ENCODE measurements around the gene SLC12A2.
A peak's percentile ranks its signal among the peaks of the same experiment; 100 is the strongest.

SLC12A2 gene

DNA sequence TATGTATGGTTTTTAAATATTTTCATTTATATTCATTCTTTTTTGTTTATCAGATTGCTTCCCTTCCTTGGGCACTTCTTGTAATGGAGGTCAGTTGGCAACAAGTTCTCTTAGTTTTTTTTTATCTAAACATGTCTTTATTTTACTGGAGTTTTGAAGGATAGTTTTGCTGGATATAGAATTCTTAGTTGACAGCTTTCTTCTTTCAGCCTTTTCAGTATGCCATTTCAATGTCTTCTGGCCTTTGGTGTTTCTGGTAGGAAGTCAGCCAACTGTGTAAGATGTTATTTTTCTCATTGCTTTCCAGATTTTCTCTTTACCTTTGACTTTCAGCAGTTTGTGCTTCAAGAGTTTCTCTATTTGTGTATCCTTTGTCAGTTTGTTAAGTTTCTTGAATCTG lies 14.2 kb downstream of the SLC12A2 start:
- DNase-seq = peak; percentile 35

- DNase-seq = no peak
Measured at GRCh38 chr5:128099944-128100343, 16.4 kb downstream of the SLC12A2 start.

GRCh38 chr5:128100860-128101557 lies 17.4 kb downstream of the SLC12A2 start:
- DNase-seq = no peak

DNA sequence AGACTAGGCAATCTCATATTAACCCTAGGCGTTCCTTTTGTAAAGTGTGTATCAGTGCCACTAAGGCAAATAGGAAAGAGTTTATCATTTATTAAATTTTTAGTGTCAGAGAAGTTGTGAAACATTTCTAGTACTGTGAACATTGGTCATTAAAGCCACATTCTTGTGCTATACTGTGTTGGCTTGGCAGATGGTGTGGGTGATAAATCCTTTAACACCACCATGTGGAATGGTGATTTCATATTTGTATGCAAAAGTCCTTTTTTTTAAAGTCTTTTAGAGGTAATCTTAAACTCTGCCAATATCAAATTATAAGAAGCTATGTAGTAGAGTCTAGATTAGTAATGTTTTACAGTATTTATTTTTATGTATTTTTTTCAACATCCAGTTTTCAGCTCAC lies 18.1 kb downstream of the SLC12A2 start:
- DNase-seq = no peak

DNA sequence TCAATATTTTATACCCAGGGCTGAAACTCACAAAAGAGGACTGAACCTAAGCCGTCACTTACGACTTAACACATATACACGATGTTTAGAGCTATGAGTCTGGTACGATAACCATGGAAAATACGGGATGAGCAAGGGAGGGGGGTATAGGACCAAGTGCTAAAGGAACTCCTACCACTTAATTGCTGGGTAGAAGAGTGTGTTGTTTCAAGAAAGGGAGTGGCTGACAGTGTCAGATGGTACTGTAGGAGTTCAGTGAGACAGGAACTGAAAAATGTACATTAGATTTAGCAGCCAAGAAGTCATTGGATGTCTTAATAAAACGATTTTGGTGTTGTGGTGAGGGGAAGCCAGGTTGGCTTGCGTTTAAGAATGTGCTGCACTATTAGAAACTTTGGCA lies 21.6 kb downstream of the SLC12A2 start:
- DNase-seq = no peak

GRCh38 chr5:128109138-128109537 lies 25.6 kb downstream of the SLC12A2 start:
- no peak for DNase-seq

DNA sequence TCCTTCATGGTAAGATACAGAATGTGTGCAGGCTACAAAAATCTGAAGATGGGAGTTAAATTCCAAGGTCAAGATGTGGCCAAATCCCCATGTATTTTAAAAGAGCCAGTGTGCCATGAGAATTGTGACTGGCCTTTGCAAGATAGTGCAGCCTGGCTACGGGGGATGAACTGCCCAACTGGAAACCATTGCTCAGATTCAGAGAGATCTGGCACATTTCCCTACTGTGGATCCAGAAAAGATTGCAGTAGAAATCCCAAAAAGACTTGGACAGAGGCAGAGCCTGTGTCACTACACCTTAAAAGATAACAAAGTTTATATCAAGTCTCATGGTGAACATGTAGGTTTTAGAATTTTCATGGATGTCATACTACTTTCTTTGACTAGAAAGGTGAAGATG lies 26.2 kb downstream of the SLC12A2 start:
- DNase-seq = no peak

- no peak for DNase-seq
Measured at GRCh38 chr5:128111818-128112448, 28.4 kb downstream of the SLC12A2 start.

GRCh38 chr5:128116445-128116844 lies 32.9 kb downstream of the SLC12A2 start:
- DNase-seq = no peak

- no peak for DNase-seq
Measured at GRCh38 chr5:128118214-128118613, 34.6 kb downstream of the SLC12A2 start.

DNA sequence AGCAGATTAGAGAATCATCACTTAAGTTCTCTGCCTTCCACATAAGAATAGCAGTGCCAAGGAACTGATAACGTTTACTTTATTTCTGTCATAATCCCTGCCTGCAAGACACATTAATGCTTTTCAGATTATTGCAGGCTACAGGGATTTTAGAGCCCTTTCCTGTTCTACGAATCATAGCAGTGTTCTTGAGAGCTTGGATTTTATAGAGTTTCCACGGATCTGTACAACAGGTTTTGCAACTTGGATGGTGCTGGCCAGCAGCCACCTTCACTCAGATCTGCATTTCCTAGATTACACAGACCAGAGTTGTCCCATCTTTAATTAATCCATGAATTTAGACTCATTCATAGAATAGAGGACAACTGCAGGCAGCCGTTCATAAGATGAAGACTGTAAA lies 38.1 kb downstream of the SLC12A2 start:
- DNase-seq = no peak

DNA sequence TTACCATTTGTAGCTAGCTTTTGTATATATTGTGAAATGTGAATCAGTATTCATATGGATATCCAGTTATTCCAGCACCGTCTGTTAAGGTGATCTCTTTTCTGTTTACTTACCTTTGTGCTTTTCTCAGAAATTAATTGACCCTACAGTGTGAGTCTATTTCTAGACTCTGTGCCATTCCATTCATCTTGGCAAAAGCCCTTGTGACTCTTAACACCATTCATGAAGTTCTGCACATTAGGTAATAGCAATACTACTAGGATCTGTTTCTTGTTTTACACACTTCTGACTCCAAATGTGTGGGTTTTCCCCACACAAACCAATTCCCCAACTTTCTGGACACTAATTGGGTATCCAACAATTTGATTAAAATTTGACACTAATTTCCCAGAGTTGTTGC lies 40.4 kb downstream of the SLC12A2 start:
- DNase-seq = no peak

GRCh38 chr5:128126241-128126640 lies 42.7 kb downstream of the SLC12A2 start:
- DNase-seq = no peak

DNA sequence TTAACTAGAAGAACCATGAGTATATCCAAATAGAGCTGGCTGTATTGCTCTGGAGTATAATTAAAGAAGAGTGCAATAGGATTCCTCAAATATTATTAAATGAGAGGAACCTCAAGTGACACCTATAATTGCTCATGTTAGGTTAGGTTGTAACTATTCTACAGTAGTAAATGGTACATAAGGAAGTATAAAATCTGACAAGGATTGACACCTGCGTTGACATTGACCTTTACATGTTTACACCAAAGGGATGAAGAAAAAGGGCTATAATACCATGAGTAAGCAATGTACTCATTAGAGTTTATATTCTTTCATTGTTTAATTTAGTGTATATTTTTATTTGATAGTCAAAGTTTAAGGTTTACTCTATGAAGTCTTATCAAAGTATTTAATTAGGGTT lies 48.9 kb downstream of the SLC12A2 start:
- DNase-seq = no peak

DNA sequence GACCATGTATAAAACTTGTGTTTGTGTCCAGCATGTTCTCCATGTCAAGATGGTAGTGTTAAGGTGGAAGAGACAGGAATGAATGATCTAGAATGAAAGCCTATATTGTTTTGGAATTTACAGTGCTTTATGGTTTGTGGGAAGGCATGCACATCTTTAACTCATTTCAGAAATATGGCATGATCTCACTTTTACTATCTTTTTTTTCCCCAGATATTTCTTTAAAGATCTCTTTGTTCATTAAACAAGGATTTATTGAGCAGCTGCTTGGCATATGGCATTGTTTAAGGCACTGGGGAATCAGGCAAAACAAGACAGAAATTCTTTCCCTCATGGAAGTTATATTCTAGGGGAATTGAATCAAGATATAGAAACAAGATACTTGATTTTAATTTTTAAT lies 51.7 kb downstream of the SLC12A2 start:
- no peak for DNase-seq

DNA sequence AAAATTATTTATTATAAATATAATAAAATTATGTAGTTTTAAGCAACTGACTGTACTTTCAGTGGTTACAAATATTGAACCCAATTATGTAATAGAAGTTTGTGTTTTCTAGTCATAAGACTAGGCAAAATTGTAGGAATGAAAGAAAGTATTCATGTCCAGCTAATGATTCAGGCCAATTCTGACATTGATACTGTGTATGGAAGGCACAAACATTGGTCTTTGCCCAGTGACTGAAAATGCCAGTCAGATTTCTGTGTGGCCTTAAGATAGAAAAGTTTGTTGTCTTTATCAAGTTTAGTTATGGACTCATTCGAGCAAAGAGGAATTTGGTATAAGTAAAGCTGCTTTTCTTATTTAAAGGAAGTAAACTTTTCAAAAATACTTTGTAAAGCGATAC lies 60.3 kb downstream of the SLC12A2 start:
- DNase-seq = no peak

GRCh38 chr5:128144491-128144890 lies 60.9 kb downstream of the SLC12A2 start:
- no peak for DNase-seq

DNA sequence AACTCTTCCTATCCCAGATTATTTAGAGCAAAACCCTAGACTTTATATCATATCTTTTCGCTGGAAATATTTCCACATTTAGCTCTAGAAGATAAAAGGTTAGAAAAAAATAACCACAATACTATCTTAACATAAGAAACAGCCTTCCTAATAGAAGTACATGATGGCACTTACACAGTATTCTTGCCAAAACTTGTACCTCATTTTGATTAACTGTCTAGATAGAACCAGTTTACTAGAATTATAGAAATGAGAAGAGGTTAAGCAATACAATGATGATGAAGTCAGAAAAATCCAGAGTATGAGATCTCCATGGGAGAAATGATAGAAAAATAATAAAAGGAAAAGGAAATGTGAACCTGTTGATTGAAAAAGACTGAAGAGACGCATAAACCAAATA lies 63.1 kb downstream of the SLC12A2 start:
- no peak for DNase-seq

GRCh38 chr5:128154943-128155342 lies 71.4 kb downstream of the SLC12A2 start:
- no peak for DNase-seq

GRCh38 chr5:128155776-128156175 lies 72.2 kb downstream of the SLC12A2 start:
- DNase-seq = no peak

DNA sequence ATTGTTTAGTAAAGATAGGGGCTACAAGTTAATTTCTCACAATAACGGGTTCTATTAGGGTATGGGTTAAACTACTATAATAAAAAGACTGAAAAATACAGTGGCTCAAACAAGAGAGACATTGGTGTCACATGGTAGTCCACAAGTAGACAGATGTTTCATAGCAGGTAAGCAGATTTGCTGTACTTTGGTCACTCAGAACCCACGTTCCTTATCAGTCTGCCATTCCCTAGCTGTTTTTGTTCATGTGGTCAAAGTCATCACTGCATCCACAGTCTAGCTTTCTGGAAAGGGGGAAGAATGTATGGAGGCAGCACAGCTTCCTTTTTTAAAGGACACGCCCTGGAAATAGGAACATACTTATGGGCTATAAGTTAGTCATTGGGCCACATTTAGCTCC lies 73.0 kb downstream of the SLC12A2 start:
- no peak for DNase-seq

GRCh38 chr5:128158342-128158741 lies 74.8 kb downstream of the SLC12A2 start:
- DNase-seq = no peak

GRCh38 chr5:128163991-128164390 lies 80.4 kb downstream of the SLC12A2 start:
- DNase-seq = no peak

GRCh38 chr5:128169401-128170017 lies 85.9 kb downstream of the SLC12A2 start:
- DNase-seq = no peak

DNA sequence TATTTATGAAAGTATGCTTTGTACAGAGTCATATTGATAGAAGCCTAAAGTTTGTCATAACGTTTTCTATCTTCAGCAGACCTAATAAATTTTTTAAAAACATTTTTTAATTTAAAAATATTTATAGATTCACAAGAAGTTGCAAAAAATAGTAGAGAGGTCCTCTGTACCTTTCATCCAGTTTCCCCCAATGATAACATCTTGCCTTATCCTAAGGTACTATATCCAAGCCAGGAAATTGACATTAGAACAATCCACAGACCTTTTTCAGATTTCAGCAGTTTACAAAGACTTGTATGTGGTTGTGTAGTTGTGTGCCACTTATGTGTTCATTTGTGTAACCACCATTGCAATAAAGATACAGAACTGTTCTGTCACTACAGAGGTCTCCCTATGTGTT lies 88.5 kb downstream of the SLC12A2 start:
- no peak for DNase-seq

Measured in eye (tissue), 1 donor.